ENCODE measurements around the gene CCDC27. TPM values are rescaled to one million over a fixed set of nuclear protein-coding genes. Genes with fewer than 3 reads are reported as not detected.
"Not testable (repeated sequence)": the region's sequence is repeated elsewhere in the genome, so short reads cannot be mapped to it uniquely, and the experiment has no call there.

The CCDC27 gene
- total RNA-seq, 1 experiment from 2014 or later: not detected

DNA sequence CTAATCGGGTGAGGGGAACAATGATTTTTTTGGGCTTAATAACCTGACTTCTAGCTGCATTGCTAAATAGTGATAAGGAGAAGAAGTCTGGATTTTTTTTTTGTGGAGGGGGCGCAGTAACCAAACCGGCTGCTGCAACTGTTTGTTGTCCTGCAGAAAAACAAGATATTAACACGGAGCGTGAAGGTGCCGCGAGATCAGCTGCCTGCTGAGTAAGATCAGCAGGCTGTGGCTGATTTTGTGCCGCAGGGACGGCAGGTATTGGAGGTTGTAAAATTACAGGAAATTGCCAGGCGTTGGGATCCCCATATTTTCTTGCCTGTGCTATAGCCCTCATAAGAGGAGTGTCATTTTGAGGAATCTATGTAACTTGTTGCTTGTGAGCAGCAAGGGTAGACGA lies 52.8 kb downstream of the CCDC27 start:
- Histone ChIP-seq H3K4me2 (ENCODE audit: low read length) (no peak overlapping the region), H3K79me2 (ENCODE audit: low read length) (no peaks in the 10 kb centered on the region), H3K4me1 (ENCODE audit: insufficient read depth, low read length) (no peaks in the 10 kb centered on the region), H3K4me3 (ENCODE audit: low read length) (no peak overlapping the region), H3K36me3 (ENCODE audit: low read depth, low read length) (no peaks in the 10 kb centered on the region), H3K9me3 (ENCODE audit: low read length) (no peaks in the 10 kb centered on the region), H3K27me3 (ENCODE audit: low read length) (peaks cover 4% of the 10 kb centered on the region; the same call in 1 of the 2 replicates), H3F3A (ENCODE audit: low read length, unreplicated experiment) (no peaks in the 10 kb centered on the region), H3K9me2 (replicated peaks; ENCODE audit: low read length) (no peaks in the 10 kb centered on the region), H2AFZ (ENCODE audit: low read length) (no peak overlapping the region), H4K20me1 (ENCODE audit: low read length) (no peaks in the 10 kb centered on the region), H3K27ac (ENCODE audit: low read length) (no peak overlapping the region), H3K9ac (ENCODE audit: low read length) (no peak overlapping the region)
- CTCF ChIA-PET: no interaction called here
- no peak for ATAC-seq
- no TSS peak for BruUV-seq (replicated peaks)
- DNase-seq: no peak
- intact Hi-C loops (cut with micrococcal nuclease): no loop called here
- POLR2A ChIA-PET (ENCODE audit: unreplicated experiment): no interaction called here
- TF ChIP-seq EZH2phosphoT487 (IDR thresholded peaks at IDR 0.05; ENCODE audit: borderline replicate concordance, low read length) (no peak), EZH2 (IDR thresholded peaks at IDR 0.05; ENCODE audit: low read length, unreplicated experiment) (no peak)
- TF ChIP-seq, protein P1, sequence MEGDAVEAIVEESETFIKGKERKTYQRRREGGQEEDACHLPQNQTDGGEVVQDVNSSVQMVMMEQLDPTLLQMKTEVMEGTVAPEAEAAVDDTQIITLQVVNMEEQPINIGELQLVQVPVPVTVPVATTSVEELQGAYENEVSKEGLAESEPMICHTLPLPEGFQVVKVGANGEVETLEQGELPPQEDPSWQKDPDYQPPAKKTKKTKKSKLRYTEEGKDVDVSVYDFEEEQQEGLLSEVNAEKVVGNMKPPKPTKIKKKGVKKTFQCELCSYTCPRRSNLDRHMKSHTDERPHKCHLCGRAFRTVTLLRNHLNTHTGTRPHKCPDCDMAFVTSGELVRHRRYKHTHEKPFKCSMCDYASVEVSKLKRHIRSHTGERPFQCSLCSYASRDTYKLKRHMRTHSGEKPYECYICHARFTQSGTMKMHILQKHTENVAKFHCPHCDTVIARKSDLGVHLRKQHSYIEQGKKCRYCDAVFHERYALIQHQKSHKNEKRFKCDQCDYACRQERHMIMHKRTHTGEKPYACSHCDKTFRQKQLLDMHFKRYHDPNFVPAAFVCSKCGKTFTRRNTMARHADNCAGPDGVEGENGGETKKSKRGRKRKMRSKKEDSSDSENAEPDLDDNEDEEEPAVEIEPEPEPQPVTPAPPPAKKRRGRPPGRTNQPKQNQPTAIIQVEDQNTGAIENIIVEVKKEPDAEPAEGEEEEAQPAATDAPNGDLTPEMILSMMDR (conservative IDR thresholded peaks at IDR 0.05; ENCODE audit: low read depth, low read length): no peak

DNA sequence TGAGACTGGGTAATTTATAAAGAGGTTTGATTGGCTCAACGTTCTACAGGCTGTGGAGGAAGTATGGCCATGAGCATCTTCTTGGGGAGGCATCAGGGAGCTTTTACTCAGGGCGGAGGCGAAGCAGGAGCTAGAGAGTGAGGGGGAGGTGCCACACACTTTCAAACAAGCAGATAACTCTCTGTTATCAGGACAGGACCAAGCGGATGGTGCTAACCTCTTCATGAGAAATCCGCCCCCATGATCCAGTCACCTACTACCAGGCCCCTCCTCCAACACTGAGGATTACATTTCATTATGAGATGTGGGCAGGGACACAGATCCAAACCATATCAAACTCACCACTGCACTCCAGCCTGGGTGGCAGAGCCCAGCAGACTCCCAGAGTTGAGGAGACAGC lies 55.5 kb downstream of the CCDC27 start:
- H3K9me2 ChIP-seq (replicated peaks; ENCODE audit: low read length): no peaks in the 10 kb centered on the region
- no peaks in the 10 kb centered on the region for H3F3A ChIP-seq (ENCODE audit: low read length, unreplicated experiment)
- H3K9ac ChIP-seq (ENCODE audit: low read length): no peak overlapping the region
- H4K20me1 ChIP-seq (ENCODE audit: low read length): no peaks in the 10 kb centered on the region
- no peaks in the 10 kb centered on the region for H3K4me1 ChIP-seq (ENCODE audit: insufficient read depth, low read length)
- intact Hi-C loops (cut with micrococcal nuclease): no loop called here
- no peaks in the 10 kb centered on the region for H3K79me2 ChIP-seq (ENCODE audit: low read length)
- ChIA-PET POLR2A (ENCODE audit: unreplicated experiment) (no interaction called here), CTCF (no interaction called here)
- H3K27ac ChIP-seq (ENCODE audit: low read length): no peak overlapping the region
- TF ChIP-seq EZH2 (IDR thresholded peaks at IDR 0.05; ENCODE audit: low read length, unreplicated experiment): no peak
- no peak for TF ChIP-seq EZH2phosphoT487 (IDR thresholded peaks at IDR 0.05; ENCODE audit: borderline replicate concordance, low read length)
- TF ChIP-seq, protein P1 (conservative IDR thresholded peaks at IDR 0.05; ENCODE audit: low read depth, low read length): no peak
- no peak overlapping the region for H3K4me2 ChIP-seq (ENCODE audit: low read length)
- ATAC-seq (no peak), DNase-seq (no peak)
- H3K36me3 ChIP-seq (ENCODE audit: low read depth, low read length): no peaks in the 10 kb centered on the region
- no TSS peak for BruUV-seq (replicated peaks)
- no peak overlapping the region for H3K4me3 ChIP-seq (ENCODE audit: low read length)
- no peak overlapping the region for H2AFZ ChIP-seq (ENCODE audit: low read length)
- peaks cover 2% of the 10 kb centered on the region; the same call in 1 of the 2 replicates for H3K27me3 ChIP-seq (ENCODE audit: low read length)
- H3K9me3 ChIP-seq (ENCODE audit: low read length): no peaks in the 10 kb centered on the region

DNA sequence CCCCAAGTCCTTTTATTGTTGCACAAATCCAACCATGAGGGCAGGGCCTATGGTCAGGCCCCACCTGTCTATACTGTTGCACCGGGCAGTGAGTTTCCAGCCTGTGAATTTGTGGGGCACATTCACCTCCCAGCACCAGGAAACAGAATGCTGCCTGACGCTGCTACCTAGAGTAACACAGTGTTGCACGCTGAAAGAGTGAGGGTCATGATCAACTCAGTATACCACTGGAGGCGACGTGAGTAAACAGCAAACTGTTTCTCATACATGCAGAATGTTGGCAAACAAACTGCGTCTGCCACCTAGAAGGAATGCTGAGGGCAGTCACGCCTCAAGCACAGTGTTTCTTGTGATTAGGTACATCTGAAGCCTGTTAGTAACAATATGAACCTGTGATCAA lies 57.4 kb downstream of the CCDC27 start:
- H3K36me3 ChIP-seq (ENCODE audit: low read depth, low read length): no peaks in the 10 kb centered on the region
- H3K27ac ChIP-seq (ENCODE audit: low read length): no peak overlapping the region
- H2AFZ ChIP-seq (ENCODE audit: low read length): no peak overlapping the region
- no peaks in the 10 kb centered on the region for H3K27me3 ChIP-seq (ENCODE audit: low read length)
- no peaks in the 10 kb centered on the region for H3K9me2 ChIP-seq (replicated peaks; ENCODE audit: low read length)
- H3F3A ChIP-seq (ENCODE audit: low read length, unreplicated experiment): no peaks in the 10 kb centered on the region
- no peaks in the 10 kb centered on the region for H3K9me3 ChIP-seq (ENCODE audit: low read length)
- no peak for DNase-seq
- CTCF ChIA-PET: no interaction called here
- no peak overlapping the region for H3K4me3 ChIP-seq (ENCODE audit: low read length)
- BruUV-seq (replicated peaks): no TSS peak
- ATAC-seq: no peak
- TF ChIP-seq, protein P1 (conservative IDR thresholded peaks at IDR 0.05; ENCODE audit: low read depth, low read length): no peak
- TF ChIP-seq EZH2 (IDR thresholded peaks at IDR 0.05; ENCODE audit: low read length, unreplicated experiment): no peak
- no peak for TF ChIP-seq EZH2phosphoT487 (IDR thresholded peaks at IDR 0.05; ENCODE audit: borderline replicate concordance, low read length)
- no peaks in the 10 kb centered on the region for H4K20me1 ChIP-seq (ENCODE audit: low read length)
- POLR2A ChIA-PET (ENCODE audit: unreplicated experiment): no interaction called here
- H3K4me2 ChIP-seq (ENCODE audit: low read length): no peak overlapping the region
- no peaks in the 10 kb centered on the region for H3K79me2 ChIP-seq (ENCODE audit: low read length)
- no peak overlapping the region for H3K9ac ChIP-seq (ENCODE audit: low read length)
- H3K4me1 ChIP-seq (ENCODE audit: insufficient read depth, low read length): no peaks in the 10 kb centered on the region
- intact Hi-C loops (cut with micrococcal nuclease): no loop called here

DNA sequence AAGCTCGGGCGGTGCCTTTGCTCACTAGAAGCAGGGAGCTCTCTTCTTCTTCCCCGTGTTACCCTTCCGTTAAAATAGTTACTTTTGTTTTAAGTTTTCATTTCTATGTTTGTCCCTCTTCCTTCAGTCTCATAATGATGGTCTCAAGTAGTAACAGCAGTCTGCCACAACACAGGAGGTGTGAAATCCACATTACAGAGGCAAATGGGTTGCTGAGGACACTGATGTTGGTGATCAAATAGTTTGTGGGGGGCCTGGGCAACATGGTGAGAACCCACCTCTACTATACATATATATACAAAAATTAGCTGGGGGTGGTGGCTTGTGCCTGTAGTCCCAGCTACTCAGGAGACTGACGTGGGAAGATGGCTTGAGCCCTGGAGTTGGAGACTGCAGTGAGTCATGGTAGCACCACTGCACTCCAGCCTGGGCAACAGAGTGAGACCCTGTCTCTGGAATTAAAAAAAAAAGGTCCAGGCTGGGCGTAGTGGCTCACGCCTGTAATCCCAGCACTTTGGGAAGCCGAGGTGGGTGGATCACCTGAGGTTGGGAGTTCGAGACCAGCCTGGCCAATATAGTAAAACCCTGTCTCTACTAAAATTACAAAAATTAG lies 58.0 kb downstream of the CCDC27 start:
- H3K4me2 ChIP-seq (ENCODE audit: low read length); H3K9me2 ChIP-seq (replicated peaks; ENCODE audit: low read length); H3K27me3 ChIP-seq (ENCODE audit: low read length); H3K79me2 ChIP-seq (ENCODE audit: low read length); H3K27ac ChIP-seq (ENCODE audit: low read length); H3K36me3 ChIP-seq (ENCODE audit: low read depth, low read length); H3K4me1 ChIP-seq (ENCODE audit: insufficient read depth, low read length); BruUV-seq (replicated peaks); H2AFZ ChIP-seq (ENCODE audit: low read length); H3K9ac ChIP-seq (ENCODE audit: low read length); CTCF ChIA-PET; ATAC-seq; POLR2A ChIA-PET (ENCODE audit: unreplicated experiment); H3K9me3 ChIP-seq (ENCODE audit: low read length); H3F3A ChIP-seq (ENCODE audit: low read length, unreplicated experiment); DNase-seq; intact Hi-C loops (cut with micrococcal nuclease); H3K4me3 ChIP-seq (ENCODE audit: low read length); H4K20me1 ChIP-seq (ENCODE audit: low read length): not testable (repeated sequence)
